OCI-LY7 (cell line): ENCODE results near the gene NDUFAF4.

Experiments used
- CTCF ChIP-seq: fragments of 200-600 bp; sonication (generic); conservative IDR thresholded peaks from 2 replicates; pipeline ENCODE4 v1.5.1; 2014; ENCODE audit warnings: mild to moderate bottlenecking, antibody characterized with exemption, low read length, moderate library complexity, mixed read lengths
- EZH2phosphoT487 ChIP-seq: fragments of 200-600 bp; sonication (generic); IDR thresholded peaks from 2 replicates; pipeline ENCODE4 v1.6.1; 2018; ENCODE audit warnings: low read depth, borderline replicate concordance, mild to moderate bottlenecking, mixed run types, antibody characterized with exemption, low read length, moderate library complexity, mixed read lengths

GRCh38 chr6:96907498-96907897 is 9.8 kb upstream of the NDUFAF4 start:
- no peak for TF ChIP-seq CTCF
- no peak for TF ChIP-seq EZH2phosphoT487
